ENCODE measurements around the gene GOLPH3L. TPM values are rescaled to one million over a fixed set of nuclear protein-coding genes. Genes with fewer than 3 reads are reported as not detected.

Gene GOLPH3L
- total RNA-seq, 4 donors from 2014 or later = 23.1 to 41.3 (median 35.3) TPM

GRCh38 chr1:150615346-150616201, 81.4 kb downstream of the GOLPH3L start:
- Histone ChIP-seq H3K4me1 (peaks cover 0 to 66% (median 24%) of the 10 kb centered on the region in 4 donors), H3K27me3 (no peaks in the 10 kb centered on the region), H3K36me3 (peaks cover 0 to 22% (median 0%) of the 10 kb centered on the region in 3 donors), H3K27ac (peak overlapping the region; percentile 11 to 91 (median 49)), H3K4me3 (no peak overlapping the region), H3K9me3 (no peaks in the 10 kb centered on the region)
- TF ChIP-seq POLR2A (IDR thresholded peaks at IDR 0.05) (no peak), CTCF (IDR thresholded peaks at IDR 0.05) (no peak)
- no peak for DNase-seq

DNA sequence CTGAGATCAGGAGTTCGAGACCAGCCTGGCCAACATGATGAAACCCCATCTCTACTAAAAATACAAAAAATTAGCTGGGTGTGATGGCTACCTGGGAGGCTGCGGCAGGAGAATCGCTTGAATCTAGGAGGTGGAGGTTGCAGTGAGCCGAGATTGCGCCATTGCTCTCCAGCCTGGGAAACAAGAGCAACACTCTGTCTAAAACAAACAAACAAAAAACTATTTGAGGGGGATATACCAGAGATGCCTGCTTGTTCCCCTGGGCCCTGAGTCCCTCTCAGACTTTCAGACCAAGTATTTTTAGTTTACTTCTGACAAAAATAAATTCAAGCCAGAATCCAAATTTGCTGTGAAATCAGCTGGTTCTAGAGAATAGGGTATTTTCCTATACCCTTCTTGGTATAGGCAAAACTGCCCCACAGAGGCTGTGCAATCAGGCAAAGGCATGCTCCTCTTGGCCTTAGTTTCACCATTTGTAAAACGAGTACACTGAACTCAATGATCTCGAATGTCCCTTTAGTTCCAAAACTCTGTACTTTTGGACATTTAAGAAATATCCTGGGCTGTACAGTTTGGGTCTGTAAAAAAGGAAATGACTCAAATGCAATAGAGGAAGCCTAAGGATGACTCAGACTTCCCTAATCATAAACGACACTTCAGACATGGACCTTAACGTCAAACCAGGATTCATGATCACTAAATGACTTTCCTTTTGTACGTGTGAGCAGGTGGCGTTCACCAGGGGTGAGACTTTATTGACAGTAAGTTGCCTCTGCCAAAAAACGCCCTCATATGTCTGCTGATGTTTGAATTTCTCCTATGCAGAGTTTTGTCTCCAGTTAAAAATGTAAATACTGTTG, 83.7 kb downstream of the GOLPH3L start:
- H3K9me3 ChIP-seq = no peaks in the 10 kb centered on the region
- no peak overlapping the region for H3K4me3 ChIP-seq
- no peaks in the 10 kb centered on the region for H3K27me3 ChIP-seq
- H3K4me1 ChIP-seq = peaks cover 0 to 60% (median 21%) of the 10 kb centered on the region in 4 donors
- no peak for TF ChIP-seq POLR2A (IDR thresholded peaks at IDR 0.05)
- TF ChIP-seq CTCF (IDR thresholded peaks at IDR 0.05) = no peak
- H3K36me3 ChIP-seq = peaks cover 0 to 5% (median 0%) of the 10 kb centered on the region in 3 donors
- DNase-seq = peak in 1 of 3 donors; percentile 82
- H3K27ac ChIP-seq = peak overlapping the region; percentile 57 to 91 (median 84)

DNA sequence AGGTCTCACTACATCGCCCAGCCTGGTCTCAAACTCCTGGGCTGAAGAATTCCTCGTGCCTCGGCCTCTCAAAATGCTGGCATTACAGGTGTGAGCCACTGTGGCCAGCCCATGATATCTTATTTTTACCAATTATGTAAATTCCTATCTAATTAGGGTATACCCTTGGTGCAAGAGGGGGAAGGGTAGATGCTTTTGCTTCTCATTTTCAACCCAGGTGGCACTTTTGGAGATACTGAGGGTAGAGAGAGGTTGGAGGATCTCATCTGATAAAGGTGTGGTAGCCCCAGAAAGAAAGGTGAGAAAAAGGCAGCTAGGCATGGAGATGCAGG, 85.0 kb downstream of the GOLPH3L start:
- Histone ChIP-seq H3K9me3 (no peaks in the 10 kb centered on the region), H3K27me3 (no peaks in the 10 kb centered on the region), H3K27ac (peak overlapping the region; percentile 57 to 91 (median 84)), H3K36me3 (no peaks in the 10 kb centered on the region), H3K4me3 (no peak overlapping the region), H3K4me1 (peaks cover 0 to 60% (median 21%) of the 10 kb centered on the region in 4 donors)
- DNase-seq = no peak
- TF ChIP-seq CTCF (IDR thresholded peaks at IDR 0.05) = no peak
- no peak for TF ChIP-seq POLR2A (IDR thresholded peaks at IDR 0.05)

- TF ChIP-seq POLR2A (IDR thresholded peaks at IDR 0.05) (no peak), CTCF (IDR thresholded peaks at IDR 0.05) (no peak)
These were observed 86.4 kb downstream of the GOLPH3L start for GRCh38 chr1:150610576-150610975.

DNA sequence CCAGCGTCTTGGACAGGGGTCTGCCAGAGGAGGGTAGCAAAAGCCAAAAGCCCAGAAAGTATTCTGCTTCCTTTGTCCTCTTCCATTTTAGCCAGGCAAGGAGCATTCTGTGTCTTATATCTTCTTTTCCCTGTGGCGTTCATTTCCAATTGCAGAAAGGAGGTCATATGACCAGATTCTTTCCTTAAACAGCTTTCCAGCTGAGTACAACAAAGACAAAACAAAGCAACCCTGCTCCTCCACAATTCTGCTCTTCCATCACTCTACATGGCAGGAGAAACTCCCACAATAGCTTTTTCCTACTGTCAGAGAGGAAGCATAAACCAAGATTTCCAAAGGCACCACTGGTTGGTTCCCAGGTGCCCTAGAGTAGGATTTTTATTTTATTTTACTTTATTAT, 87.2 kb downstream of the GOLPH3L start:
- H3K4me3 ChIP-seq = no peak overlapping the region
- no peak for DNase-seq
- no peaks in the 10 kb centered on the region for H3K27me3 ChIP-seq
- TF ChIP-seq CTCF (IDR thresholded peaks at IDR 0.05) = no peak
- TF ChIP-seq POLR2A (IDR thresholded peaks at IDR 0.05) = no peak
- no peaks in the 10 kb centered on the region for H3K36me3 ChIP-seq
- no peaks in the 10 kb centered on the region for H3K9me3 ChIP-seq
- H3K4me1 ChIP-seq = peaks cover 0 to 52% (median 21%) of the 10 kb centered on the region in 4 donors
- H3K27ac ChIP-seq = peak overlapping the region; percentile 40 to 91 (median 68)

More at GRCh38 chr1:150610576-150610975, 86.4 kb downstream of the GOLPH3L start:
- Histone ChIP-seq H3K9me3 (no peaks in the 10 kb centered on the region), H3K27ac (peak overlapping the region; percentile 57 to 91 (median 84)), H3K36me3 (no peaks in the 10 kb centered on the region), H3K4me1 (peaks cover 0 to 57% (median 21%) of the 10 kb centered on the region in 4 donors), H3K27me3 (no peaks in the 10 kb centered on the region), H3K4me3 (no peak overlapping the region)
- DNase-seq = no peak
